ENCODE data around the gene OTOG.

Gene OTOG

GRCh38 chr11:17552041-17552355 is 4.9 kb downstream of the OTOG start:
- in situ Hi-C loops (cut with MboI; ENCODE audit: low pct_unique_long_range_greater_than_20kb, low sequenced_read_pairs, unreplicated experiment), result no loop called here
- DNase-seq (ENCODE audit: low spot score), result no peak
- no peak for TF ChIP-seq CTCF (IDR thresholded peaks at IDR 0.05; ENCODE audit: extremely low read depth, insufficient read depth, missing control alignments)

GRCh38 chr11:17552392-17553248 is 5.6 kb downstream of the OTOG start:
- TF ChIP-seq CTCF (IDR thresholded peaks at IDR 0.05; ENCODE audit: extremely low read depth, insufficient read depth, missing control alignments), result no peak
- DNase-seq (ENCODE audit: low spot score), result no peak
- in situ Hi-C loops (cut with MboI; ENCODE audit: low pct_unique_long_range_greater_than_20kb, low sequenced_read_pairs, unreplicated experiment), result no loop called here

- in situ Hi-C loops (cut with MboI; ENCODE audit: low pct_unique_long_range_greater_than_20kb, low sequenced_read_pairs, unreplicated experiment), result no loop called here
- no peak for TF ChIP-seq CTCF (IDR thresholded peaks at IDR 0.05; ENCODE audit: extremely low read depth, insufficient read depth, missing control alignments)
- DNase-seq (ENCODE audit: low spot score), result no peak
These were observed 6.1 kb downstream of the OTOG start for GRCh38 chr11:17553249-17553546.

- TF ChIP-seq CTCF (IDR thresholded peaks at IDR 0.05; ENCODE audit: extremely low read depth, insufficient read depth, missing control alignments), result no peak
- in situ Hi-C loops (cut with MboI; ENCODE audit: low pct_unique_long_range_greater_than_20kb, low sequenced_read_pairs, unreplicated experiment), result no loop called here
These were observed 7.4 kb downstream of the OTOG start for GRCh38 chr11:17554487-17554886.

GRCh38 chr11:17556999-17557398 is 9.9 kb downstream of the OTOG start:
- DNase-seq (ENCODE audit: low spot score), result no peak
- in situ Hi-C loops (cut with MboI; ENCODE audit: low pct_unique_long_range_greater_than_20kb, low sequenced_read_pairs, unreplicated experiment), result no loop called here
- no peak for TF ChIP-seq CTCF (IDR thresholded peaks at IDR 0.05; ENCODE audit: extremely low read depth, insufficient read depth, missing control alignments)

More at GRCh38 chr11:17554487-17554886, 7.4 kb downstream of the OTOG start:
- no peak for DNase-seq (ENCODE audit: low spot score)

GRCh38 chr11:17558025-17558780 is 11.1 kb downstream of the OTOG start:
- no peak for DNase-seq (ENCODE audit: low spot score)
- in situ Hi-C loops (cut with MboI; ENCODE audit: low pct_unique_long_range_greater_than_20kb, low sequenced_read_pairs, unreplicated experiment), result no loop called here
- TF ChIP-seq CTCF (IDR thresholded peaks at IDR 0.05; ENCODE audit: extremely low read depth, insufficient read depth, missing control alignments), result no peak
